Fibroblast of peridontal ligament (primary cell): Measurements from ENCODE around the gene NAV2.
"Not testable (repeated sequence)": the region's sequence is repeated elsewhere in the genome, so short reads cannot be mapped to it uniquely, and the experiment has no call there.

Source experiments
- DNase-seq: peaks from one replicate; pipeline ENCODE4 v3.0.0-alpha.2; 2010; ENCODE audit errors: extremely low read depth

NAV2 gene

GRCh38 chr11:19949606-19950005 is 237.0 kb downstream of the NAV2 start:
- no peak for DNase-seq

GRCh38 chr11:19951558-19952115 is 239.0 kb downstream of the NAV2 start:
- peak; percentile 79 for DNase-seq

GRCh38 chr11:19952116-19952605 is 239.5 kb downstream of the NAV2 start:
- DNase-seq: no peak

DNA sequence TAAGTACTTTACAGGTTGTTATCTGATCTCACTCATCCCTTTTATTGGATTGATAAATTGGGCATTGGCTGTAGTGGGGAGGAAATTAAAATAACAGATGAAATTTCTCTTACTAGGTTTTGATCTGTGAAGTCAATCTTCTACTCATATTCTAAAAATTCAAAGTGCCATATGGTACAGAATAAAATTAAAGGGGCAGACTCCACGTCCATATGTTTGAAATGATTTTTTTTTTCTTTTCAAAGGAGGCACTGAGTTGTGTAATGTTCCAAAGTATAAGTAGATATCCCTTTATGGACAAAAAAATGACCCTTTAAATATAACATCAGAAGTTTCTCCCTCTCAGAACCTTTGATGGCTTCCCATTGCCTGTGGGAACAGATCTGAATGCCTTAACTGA is 240.3 kb downstream of the NAV2 start:
- no peak for DNase-seq

DNA sequence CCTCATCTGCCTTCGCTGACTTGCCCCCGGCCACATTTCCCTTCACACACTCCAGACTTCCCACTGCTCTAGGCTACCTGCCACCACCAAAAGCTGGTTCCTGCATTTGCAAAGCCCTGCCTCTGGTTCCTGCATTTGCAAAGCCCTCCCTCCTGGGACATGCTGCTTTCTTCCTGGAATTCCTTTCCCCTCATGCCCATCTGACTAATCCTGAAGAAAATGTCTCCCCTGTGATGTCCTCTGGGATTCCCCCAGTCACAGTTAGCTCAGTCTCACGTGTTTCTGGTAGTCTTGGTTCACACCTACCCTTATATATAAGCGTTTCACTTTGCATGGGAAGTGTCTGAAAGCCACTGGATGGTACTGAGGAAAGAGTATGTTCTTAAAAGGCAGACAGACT is 240.7 kb downstream of the NAV2 start:
- peak; percentile 62 for DNase-seq

DNA sequence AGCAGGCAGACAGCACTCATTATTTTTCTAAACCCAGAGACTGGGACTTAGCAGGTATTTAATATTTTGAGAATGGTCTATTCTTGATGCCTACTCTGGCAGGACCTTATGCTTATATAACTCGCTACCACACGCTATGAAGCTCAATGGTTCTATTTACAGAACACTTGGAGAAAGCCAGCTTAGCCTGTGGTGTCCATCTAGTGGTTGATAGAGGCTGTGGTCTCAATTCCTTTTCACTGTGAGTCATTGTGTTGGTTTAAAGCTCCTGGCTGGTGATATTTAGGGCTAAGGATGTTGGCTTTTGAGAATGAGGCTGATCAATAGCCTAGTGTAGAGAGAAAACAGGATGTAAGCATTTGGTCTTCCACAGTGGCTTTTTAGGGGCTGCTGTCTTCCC is 241.3 kb downstream of the NAV2 start:
- DNase-seq: peak; percentile 95

DNA sequence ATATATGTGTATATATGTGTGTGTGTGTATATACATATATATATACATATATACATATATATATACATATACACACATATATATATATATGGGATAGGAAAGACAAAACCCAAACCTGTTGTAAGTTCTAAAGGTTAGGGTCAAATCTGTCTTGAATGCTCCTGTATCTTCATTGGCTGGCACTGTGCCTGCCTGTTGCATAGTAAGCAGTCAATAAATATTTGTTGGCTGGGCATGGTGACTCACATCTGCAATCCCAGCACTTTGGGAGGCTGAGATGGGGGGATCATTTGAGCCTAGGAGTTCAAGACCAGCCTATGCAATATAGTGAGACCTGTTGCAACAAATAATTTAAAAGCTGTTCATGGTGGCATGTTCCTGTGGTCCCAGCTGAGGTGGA is 242.3 kb downstream of the NAV2 start:
- DNase-seq: no peak

- no peak for DNase-seq
These were observed 243.0 kb downstream of the NAV2 start for GRCh38 chr11:19955660-19956059.

GRCh38 chr11:19956228-19956627 is 243.6 kb downstream of the NAV2 start:
- no peak for DNase-seq

DNA sequence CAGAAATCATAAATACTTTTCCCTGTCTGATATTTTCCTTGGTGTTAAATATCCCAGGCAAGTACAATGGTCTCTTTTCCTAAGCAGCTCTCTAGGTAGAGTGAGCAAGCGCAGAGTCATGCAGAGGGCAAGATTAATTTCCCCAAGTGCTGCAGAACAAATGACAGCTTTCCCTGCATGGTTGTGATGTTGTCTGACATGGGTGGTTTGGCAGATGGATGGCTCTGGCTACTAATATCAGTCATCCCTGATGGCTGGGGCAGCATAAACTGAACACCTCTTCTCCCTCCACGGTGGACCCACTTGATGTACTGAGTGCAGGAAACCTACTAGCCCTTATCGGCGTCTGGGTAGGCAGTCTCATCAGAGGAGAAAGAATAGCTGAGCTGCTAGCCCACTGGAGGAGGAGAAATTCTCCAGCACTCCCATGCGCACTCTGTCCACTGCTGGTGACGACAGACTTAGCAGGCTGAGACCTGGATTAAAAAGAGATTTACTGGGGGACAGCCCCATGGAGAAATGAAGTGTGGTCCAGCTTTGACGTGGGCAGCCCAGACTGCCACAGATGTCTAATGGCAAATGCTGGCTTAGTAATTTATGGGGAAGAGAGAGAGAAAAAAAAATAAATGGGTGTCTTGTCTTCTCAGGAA is 244.8 kb downstream of the NAV2 start:
- no peak for DNase-seq

GRCh38 chr11:19958204-19958603 is 245.6 kb downstream of the NAV2 start:
- no peak for DNase-seq

DNA sequence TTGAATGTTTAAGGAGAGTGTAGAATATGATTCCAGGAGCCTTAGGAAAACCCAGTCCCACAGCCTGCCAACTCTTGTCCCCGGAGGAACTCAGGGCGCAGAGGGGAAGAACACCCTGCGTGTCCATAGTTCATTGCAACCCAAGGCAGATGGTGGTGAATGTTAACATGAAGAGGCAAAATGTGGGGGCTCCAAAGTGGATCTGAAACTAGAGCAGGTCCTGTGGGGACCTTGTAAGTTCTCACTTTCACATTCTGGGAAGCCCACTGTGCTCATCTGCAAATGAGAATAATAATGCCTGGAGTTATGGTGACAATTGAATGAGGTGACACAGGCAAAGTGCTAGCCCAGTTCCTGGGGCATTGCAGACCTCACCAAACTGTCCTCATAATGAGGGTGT is 246.6 kb downstream of the NAV2 start:
- no peak for DNase-seq

DNA sequence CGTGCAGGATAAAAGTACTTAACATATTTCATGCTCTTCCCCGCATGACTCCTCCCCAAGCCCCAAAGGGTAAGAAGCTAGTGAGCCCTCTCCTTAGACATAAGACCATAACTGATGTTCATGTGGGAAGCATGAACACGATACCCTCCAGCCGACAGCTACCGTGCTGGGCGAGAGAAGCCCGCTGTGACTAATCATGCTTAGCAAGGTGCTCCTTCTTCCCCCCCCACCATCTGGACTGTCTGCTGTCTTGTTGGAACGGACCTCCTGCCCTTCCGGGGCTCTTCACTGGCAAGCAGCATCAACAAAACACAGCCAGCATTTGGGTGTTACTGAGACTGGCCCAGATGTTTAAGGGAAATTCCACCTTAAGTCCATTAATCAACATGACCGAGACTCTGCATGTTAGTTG is 247.0 kb downstream of the NAV2 start:
- DNase-seq: no peak

DNA sequence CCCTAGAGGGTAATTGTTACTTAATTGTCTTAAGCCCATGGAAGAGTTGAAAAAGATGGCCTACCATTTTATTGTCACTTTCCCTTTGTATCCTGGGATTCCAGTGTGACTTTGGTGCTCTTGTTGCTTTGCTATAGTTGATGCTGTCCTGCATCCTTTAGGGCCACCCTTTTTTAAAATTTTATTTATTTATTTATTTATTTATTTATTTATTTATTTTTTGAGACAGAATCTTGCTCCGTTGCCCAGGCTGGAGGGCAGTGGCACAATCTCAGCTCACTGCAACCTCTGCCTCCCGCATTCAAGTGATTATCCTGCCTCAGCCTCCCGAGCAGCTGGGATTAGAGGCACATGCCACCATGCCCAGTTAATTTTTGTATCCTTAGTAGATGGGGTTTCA is 247.8 kb downstream of the NAV2 start:
- DNase-seq: not testable (repeated sequence)

GRCh38 chr11:19961225-19961624 is 248.6 kb downstream of the NAV2 start:
- DNase-seq: no peak

DNA sequence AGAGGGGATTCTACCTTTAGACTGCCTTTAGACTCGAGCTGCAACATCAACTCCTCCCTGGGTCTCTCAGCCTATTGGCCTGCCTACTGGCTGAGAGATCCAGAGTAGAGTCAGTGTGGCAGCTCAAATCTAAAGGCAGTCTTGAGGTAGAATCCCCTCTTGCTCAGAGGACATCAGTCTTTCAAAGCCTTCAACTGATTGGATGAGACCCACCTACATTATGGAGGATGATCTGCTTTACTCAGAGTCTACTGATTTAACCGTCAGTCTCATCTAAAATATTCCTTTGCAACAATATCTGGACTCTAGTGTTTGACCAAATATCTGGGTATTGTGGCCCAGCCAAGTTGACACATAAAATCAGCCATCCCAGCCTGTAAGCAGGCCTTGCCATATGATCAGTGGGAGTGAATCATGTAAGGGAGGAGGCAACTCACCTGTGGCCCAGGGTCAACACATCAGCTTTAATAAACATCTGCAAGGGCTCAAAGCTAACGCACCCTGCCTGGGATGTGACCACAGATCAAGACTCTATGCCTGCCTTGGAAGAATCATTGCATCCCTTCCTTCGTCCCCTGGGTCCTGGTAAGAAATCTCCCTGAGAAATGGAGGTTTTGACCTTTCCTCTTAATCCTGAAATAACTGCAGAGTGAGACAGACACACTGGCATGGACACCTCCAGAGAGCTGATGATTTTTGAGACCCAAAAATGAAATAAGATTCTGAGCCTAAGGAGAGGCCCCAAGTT is 249.6 kb downstream of the NAV2 start:
- DNase-seq: no peak

DNA sequence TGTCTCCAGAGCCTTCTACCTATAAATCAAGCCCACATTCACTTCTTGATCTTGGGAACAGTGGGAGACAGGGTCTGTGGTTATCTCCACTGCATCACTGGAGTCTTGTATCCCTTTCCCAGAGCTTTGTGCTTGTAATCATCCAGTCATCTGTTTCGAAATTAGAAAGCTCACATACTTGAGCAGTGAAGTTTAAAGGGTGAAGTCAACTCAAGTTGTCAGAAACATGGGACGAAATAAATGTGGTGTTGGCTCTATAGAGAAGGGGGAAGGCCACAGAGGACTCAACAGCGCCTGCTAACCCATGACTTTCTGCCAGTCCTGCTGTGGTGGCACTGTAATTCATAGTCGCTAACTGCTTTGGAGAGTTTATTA is 250.2 kb downstream of the NAV2 start:
- peak; percentile 96 for DNase-seq

DNA sequence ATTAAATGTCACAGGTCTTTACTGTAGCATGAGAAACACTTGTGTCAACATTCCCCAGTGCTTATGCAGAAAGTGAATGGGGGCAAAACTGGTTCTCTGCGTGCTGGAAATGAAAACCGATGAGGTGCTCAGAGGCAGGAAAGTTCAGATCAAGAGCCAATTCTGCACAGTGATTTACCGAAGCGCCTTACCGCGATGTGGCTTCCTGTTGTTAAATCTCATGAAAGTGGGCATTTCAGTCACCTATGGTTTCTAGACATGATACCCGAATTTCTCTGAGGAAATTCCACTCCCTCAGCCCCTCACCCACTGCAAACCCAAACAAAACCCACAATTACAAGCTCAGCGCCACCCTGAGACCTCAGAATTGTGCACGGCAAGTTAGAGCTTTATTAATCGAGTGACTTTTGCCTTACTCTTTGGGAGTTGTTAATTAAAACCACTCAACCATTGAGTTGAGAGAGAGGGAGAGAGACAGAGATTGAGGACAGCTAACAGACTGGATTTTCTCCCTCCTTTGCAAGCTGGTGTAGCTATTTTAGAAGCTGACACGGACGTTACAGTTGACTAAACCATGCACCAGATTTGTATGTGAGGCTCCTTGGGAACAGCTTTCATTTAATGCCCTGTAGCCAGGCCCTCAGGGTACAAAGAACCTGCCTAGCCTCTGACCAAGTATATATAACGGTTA is 251.2 kb downstream of the NAV2 start:
- DNase-seq: no peak

DNA sequence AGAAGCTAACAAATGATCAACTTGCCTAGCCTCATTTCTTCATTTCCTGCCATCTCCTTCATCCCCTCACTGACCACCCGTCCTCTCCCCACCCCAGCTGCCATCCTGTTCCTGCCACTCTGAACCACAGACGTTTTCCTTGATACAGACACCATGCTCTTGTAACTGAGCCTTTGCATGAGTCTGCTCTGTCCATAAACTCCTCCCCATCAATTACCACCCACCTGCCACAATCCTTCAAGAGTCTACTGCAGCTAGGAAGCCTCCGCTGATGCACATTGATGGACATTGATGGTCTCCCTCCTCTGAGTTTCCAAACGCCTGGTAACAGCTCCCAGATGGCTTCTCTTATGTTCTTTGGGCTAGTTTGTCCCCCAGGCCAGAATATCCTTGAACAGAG is 253.8 kb downstream of the NAV2 start:
- no peak for DNase-seq

- DNase-seq: no peak
These were observed 254.3 kb downstream of the NAV2 start for GRCh38 chr11:19966927-19967326.

DNA sequence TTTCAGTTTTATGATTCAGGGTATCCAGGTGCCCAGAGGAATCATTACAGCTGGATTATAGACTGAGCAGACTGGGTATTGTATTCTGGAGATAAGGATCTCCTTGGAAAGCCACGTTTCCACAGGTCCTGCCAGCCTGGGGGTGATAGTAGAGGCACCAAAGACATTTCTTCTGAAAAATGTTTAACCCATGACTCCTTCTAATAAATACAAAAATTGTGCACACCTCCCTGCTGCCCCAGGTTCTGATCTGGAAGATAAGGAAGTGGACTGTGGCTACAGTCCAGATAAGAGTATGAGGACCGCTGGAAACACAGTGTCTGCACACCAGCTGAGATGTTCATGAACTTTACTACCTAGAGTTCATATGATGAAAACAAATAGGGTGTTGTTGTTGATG is 255.2 kb downstream of the NAV2 start:
- DNase-seq: no peak

DNA sequence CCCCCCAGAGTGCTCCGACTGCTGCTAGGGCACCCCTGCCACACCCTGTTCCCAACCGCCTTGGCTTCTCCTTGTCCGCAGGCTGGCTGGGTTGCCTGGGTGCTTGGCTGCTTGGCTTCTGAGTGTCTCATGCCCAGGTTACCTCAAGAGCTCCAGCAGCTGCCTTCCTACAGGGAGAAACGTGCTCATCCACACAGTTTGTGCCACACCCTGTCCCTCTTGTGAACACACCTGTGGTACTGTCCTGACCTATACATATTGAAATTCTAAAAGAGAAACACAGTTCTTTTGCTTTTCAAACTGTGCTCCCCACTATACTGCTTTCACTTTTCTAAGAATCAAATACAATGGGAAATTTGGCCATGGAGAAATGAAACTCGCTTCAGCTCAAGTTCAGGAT is 256.2 kb downstream of the NAV2 start:
- no peak for DNase-seq

- DNase-seq: no peak
These were observed 258.3 kb downstream of the NAV2 start for GRCh38 chr11:19970944-19971343.
